Measurements from ENCODE around the gene CLTRN. TPM values are rescaled to one million over a fixed set of nuclear protein-coding genes. Genes with fewer than 3 reads are reported as not detected.

CLTRN gene
- total RNA-seq, 4 donors from 2014 or later: 0.90 to 1.1 TPM; not detected in 2

- DNase-seq: no peak
- Histone ChIP-seq H3K4me1 (no peaks in the 10 kb centered on the region), H3K27ac (no peak overlapping the region), H3K27me3 (peaks cover 0 to 3% of the 10 kb centered on the region in 2 donors), H3K36me3 (no peaks in the 10 kb centered on the region), H3K9me3 (no peaks in the 10 kb centered on the region), H3K4me3 (no peak overlapping the region)
- intact Hi-C loops (cut with DNase I; ENCODE audit: low total_unique reads): no loop called here
- TF ChIP-seq POLR2A (IDR thresholded peaks at IDR 0.05): no peak
- no peak for TF ChIP-seq CTCF (IDR thresholded peaks at IDR 0.05)
Observed at GRCh38 chrX:15646543-15646942, 18.1 kb downstream of the CLTRN start.

GRCh38 chrX:15646031-15646430 lies 18.6 kb downstream of the CLTRN start:
- Histone ChIP-seq H3K4me3 (no peak overlapping the region), H3K36me3 (no peaks in the 10 kb centered on the region), H3K9me3 (no peaks in the 10 kb centered on the region), H3K4me1 (no peaks in the 10 kb centered on the region), H3K27ac (no peak overlapping the region), H3K27me3 (peaks cover 0 to 3% of the 10 kb centered on the region in 2 donors)
- intact Hi-C loops (cut with DNase I; ENCODE audit: low total_unique reads): no loop called here
- no peak for TF ChIP-seq POLR2A (IDR thresholded peaks at IDR 0.05)
- no peak for TF ChIP-seq CTCF (IDR thresholded peaks at IDR 0.05)
- no peak for DNase-seq

- no peak overlapping the region for H3K27ac ChIP-seq
- no peaks in the 10 kb centered on the region for H3K4me1 ChIP-seq
- no peaks in the 10 kb centered on the region for H3K36me3 ChIP-seq
- DNase-seq: no peak
- intact Hi-C loops (cut with DNase I; ENCODE audit: low total_unique reads): no loop called here
- peaks cover 0 to 3% of the 10 kb centered on the region in 2 donors for H3K27me3 ChIP-seq
- no peak overlapping the region for H3K4me3 ChIP-seq
- no peaks in the 10 kb centered on the region for H3K9me3 ChIP-seq
- no peak for TF ChIP-seq POLR2A (IDR thresholded peaks at IDR 0.05)
- no peak for TF ChIP-seq CTCF (IDR thresholded peaks at IDR 0.05)
Observed at GRCh38 chrX:15645266-15645665, 19.3 kb downstream of the CLTRN start.

- H3K4me3 ChIP-seq: no peak overlapping the region
- H3K36me3 ChIP-seq: no peaks in the 10 kb centered on the region
- no peaks in the 10 kb centered on the region for H3K9me3 ChIP-seq
- no peak for DNase-seq
- peaks cover 0 to 3% of the 10 kb centered on the region in 2 donors for H3K27me3 ChIP-seq
- intact Hi-C loops (cut with DNase I; ENCODE audit: low total_unique reads): no loop called here
- no peaks in the 10 kb centered on the region for H3K4me1 ChIP-seq
- TF ChIP-seq CTCF (IDR thresholded peaks at IDR 0.05): no peak
- no peak for TF ChIP-seq POLR2A (IDR thresholded peaks at IDR 0.05)
- no peak overlapping the region for H3K27ac ChIP-seq
Observed at GRCh38 chrX:15644560-15644872, 20.1 kb downstream of the CLTRN start.

GRCh38 chrX:15643786-15644559 lies 20.6 kb downstream of the CLTRN start:
- no peaks in the 10 kb centered on the region for H3K4me1 ChIP-seq
- H3K4me3 ChIP-seq: no peak overlapping the region
- no peak overlapping the region for H3K27ac ChIP-seq
- H3K27me3 ChIP-seq: peaks cover 0 to 3% of the 10 kb centered on the region in 2 donors
- DNase-seq: no peak
- intact Hi-C loops (cut with DNase I; ENCODE audit: low total_unique reads): no loop called here
- H3K36me3 ChIP-seq: no peaks in the 10 kb centered on the region
- H3K9me3 ChIP-seq: no peaks in the 10 kb centered on the region
- no peak for TF ChIP-seq CTCF (IDR thresholded peaks at IDR 0.05)
- no peak for TF ChIP-seq POLR2A (IDR thresholded peaks at IDR 0.05)

All from uterus (tissue), 4 donors.